Caco-2 (cell line): ENCODE measurements around the gene S100PBP. TPM values are rescaled to one million over a fixed set of nuclear protein-coding genes. Genes with fewer than 3 reads are reported as not detected.
A peak's percentile ranks its signal among the peaks of the same experiment; 100 is the strongest.

ENCODE experiments used
- BruUV-seq: library from RNA; stranded (reverse); fragments of 400-500 nt; replicated peaks from 2 replicates; lab custom pipeline; 2021; lab: Mats Ljungman, UMichigan
- CTCF ChIA-PET: fragments of 300-600 bp; sonication (Branson Sonifier 250); formaldehyde crosslinking; loops from one replicate; lab custom pipeline; 2022; ENCODE audit warnings: antibody characterized with exemption; lab: Charles Lee
- POLR2A ChIA-PET: fragments of 300-600 bp; sonication (Branson Sonifier 250); formaldehyde crosslinking; loops from one replicate; lab custom pipeline; 2022; ENCODE audit warnings: antibody characterized with exemption; lab: Charles Lee
- DNase-seq, 2 experiments: peaks; one replicate each; pipeline versions ENCODE4 v3.0.0 to v3.0.0-alpha.2; 2020 to 2022
- H3K27me3 ChIP-seq: replicated peaks from 2 replicates; pipeline ENCODE4 v1.6.0; 2011; ENCODE audit warnings: low read length; ENCODE audit not compliant: control insufficient read depth, insufficient read depth
- H3K36me3 ChIP-seq: 2 replicates; pipeline ENCODE4 v1.5.1; 2011; ENCODE audit warnings: low read length; ENCODE audit not compliant: control insufficient read depth, insufficient read depth
- H3K4me1 ChIP-seq: fragments of 250-450 bp; sonication (Bioruptor Pico); 2 replicates; pipeline ENCODE4 v1.5.1; 2020; ENCODE audit warnings: mild to moderate bottlenecking
- H3K4me3 ChIP-seq: 2 replicates; pipeline ENCODE4 v1.5.1; 2011; ENCODE audit warnings: low read depth, mild to moderate bottlenecking, control low read depth, low read length
- H3K9me3 ChIP-seq: fragments of 250-450 bp; sonication (Bioruptor Pico); 2 replicates; pipeline ENCODE4 v1.5.1; 2020; ENCODE audit warnings: mild to moderate bottlenecking, moderate library complexity
- H3K27ac Mint-ChIP-seq: one replicate; pipeline ENCODE4 v1.8.0; 2022; ENCODE audit warnings: mixed read lengths; ENCODE audit not compliant: unreplicated experiment
- H3K27me3 Mint-ChIP-seq: one replicate; pipeline ENCODE4 v1.8.0; 2022; ENCODE audit warnings: mixed read lengths; ENCODE audit not compliant: insufficient read depth, unreplicated experiment
- H3K36me3 Mint-ChIP-seq: one replicate; pipeline ENCODE4 v1.8.0; 2022; ENCODE audit warnings: mild to moderate bottlenecking, mixed read lengths; ENCODE audit not compliant: insufficient read depth, unreplicated experiment
- H3K4me1 Mint-ChIP-seq: one replicate; pipeline ENCODE4 v1.8.0; 2022; ENCODE audit warnings: low read depth, mixed read lengths; ENCODE audit not compliant: unreplicated experiment
- H3K4me3 Mint-ChIP-seq: one replicate; pipeline ENCODE4 v1.8.0; 2022; ENCODE audit warnings: mild to moderate bottlenecking, moderate library complexity, mixed read lengths; ENCODE audit not compliant: unreplicated experiment
- H3K9me3 Mint-ChIP-seq: one replicate; pipeline ENCODE4 v1.8.0; 2022; ENCODE audit warnings: mixed read lengths; ENCODE audit not compliant: unreplicated experiment
- CTCF ChIP-seq, 2 experiments: fragments of 200-600 bp in 1 of 2; IDR thresholded peaks; 1 replicate in 1 of 2; 2 replicates in 1 of 2; pipeline versions ENCODE4 v1.5.1 to v1.8.0; 2011 to 2022; ENCODE audit warnings: antibody characterized with exemption in 1 of 2, control low read depth in 1 of 2, inconsistent platforms in 1 of 2, low read depth in 1 of 2, low read length in 1 of 2, mild to moderate bottlenecking in 1 of 2, moderate library complexity in 1 of 2; ENCODE audit not compliant: insufficient read depth in 1 of 2, severe bottlenecking in 1 of 2, unreplicated experiment in 1 of 2
- intact Hi-C: fragments of 100-400 bp; cut with micrococcal nuclease; formaldehyde crosslinking; loops from one replicate; pipeline ENCODE4 v1.10.0; 2022; ENCODE audit not compliant: unreplicated experiment
- total RNA-seq: library from RNA; stranded (reverse); gene quantifications from 2 replicates; pipeline ENCODE4 v1.2.3, GENCODE V29; 2022

S100PBP gene
- total RNA-seq, 1 experiment from 2014 or later, result 23.8 TPM

DNA sequence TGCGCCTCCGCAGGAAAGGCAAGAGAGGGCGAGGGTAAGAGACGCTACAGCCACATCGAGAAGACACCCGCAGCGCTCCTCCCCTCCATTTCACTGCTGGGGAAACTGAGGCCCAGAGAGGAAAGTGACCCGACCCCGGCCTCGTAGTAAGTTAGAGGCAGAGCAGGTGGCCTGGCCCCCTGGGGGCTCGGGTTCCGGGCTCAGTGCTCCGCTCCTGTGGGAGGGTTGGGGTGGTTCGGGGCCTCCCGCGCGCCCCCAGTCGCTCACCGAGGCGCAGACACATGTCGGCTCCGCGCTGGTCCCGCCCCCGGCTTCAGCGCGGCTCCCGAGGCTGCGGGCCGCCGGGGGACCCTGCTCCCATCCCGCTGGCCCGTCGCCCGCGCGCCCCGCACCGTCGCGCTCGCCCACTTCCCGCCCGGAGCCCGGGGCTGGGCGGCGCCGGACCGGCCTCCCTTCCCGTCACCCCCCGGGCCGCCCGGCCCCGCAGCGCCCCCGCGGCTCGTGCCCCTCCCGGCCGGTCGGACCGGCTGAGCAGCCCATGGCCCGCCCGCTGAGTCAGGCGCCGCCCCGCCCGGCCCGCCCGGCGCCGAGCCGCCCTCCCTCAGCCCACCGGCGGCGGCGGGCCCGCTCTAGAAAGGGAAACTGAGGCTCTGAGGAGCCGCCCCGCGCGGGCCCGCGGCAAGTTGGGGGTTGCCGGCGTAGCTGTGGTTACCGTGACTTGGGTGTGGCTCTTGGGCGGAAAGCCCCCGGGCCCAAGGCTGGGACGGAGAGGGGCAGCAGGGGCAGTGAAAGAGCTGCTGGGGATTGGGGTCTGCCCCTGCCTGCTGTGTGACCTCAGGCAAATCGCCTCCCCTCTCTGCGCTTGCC lies 83.7 kb downstream of the S100PBP start, which contains the start of gene TMEM54:
TSS of gene TMEM54 (minus strand) at position 434 of the 867 bp plus-strand sequence. CDS start at position 283, 151 bp downstream.
- no peaks in the 10 kb centered on the region for H3K9me3 ChIP-seq
- H3K4me3 ChIP-seq, result peak within 1 kb of the TSS; percentile 46
- TF ChIP-seq CTCF (IDR thresholded peaks at IDR 0.05; ENCODE audit: insufficient read depth in 1 of 2, low read depth in 1 of 2, low read length in 1 of 2, severe bottlenecking in 1 of 2, unreplicated experiment in 1 of 2), result no peak
- DNase-seq, result peak; percentile 62 to 85
- H3K27me3 ChIP-seq, result no peaks in the 10 kb centered on the region
- H3K4me1 ChIP-seq, result no peaks in the 10 kb centered on the region
- Mint-ChIP-seq H3K4me1 (no peaks in the 10 kb centered on the region), H3K27me3 (no peaks in the 10 kb centered on the region), H3K4me3 (peak within 1 kb of the TSS; percentile 74), H3K27ac (peak within 1 kb of the TSS; percentile 57), H3K36me3 (no peaks in the 10 kb centered on the region), H3K9me3 (no peaks in the 10 kb centered on the region)
- ChIA-PET POLR2A (no interaction called here), CTCF (no interaction called here)
- intact Hi-C loops, result no loop called here
- BruUV-seq, result TSS peak; percentile 52
- H3K36me3 ChIP-seq, result no peaks in the 10 kb centered on the region

DNA sequence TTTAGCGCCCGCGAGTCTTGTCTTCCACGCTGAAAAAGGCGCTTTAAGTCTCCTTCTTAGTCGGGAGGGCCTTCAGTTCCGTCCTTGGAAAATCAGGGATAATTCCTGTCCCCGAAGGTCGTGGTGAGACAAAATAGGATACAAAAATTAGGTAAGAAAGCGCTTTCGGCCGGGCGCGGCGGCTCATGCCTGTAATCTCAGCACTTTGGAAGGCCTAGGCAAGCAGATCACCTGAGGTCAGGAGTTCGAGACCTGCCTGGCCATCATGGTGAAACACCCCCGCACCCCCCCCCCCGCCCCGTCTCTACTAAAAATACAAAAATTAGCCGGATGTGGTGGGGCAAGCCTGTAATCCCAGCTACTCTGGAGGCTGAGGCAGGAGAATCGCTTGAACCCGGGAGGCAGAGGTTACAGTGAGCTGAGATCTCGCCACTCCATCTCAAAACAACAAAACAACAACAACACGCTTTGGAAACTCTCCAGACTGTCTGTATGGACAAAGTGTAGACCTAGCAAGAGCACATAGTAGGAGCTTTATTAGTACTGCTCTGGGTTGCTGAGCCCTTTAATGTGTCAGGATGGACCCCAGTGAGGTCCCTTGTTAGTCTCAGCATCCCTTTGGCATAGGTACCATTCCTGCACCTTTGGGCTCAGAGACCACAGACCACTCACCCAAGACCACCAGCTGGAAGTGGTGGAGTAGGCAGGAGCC lies 84.5 kb downstream of the S100PBP start:
- H3K4me1 Mint-ChIP-seq, result no peaks in the 10 kb centered on the region
- peak overlapping the region; percentile 57 for H3K27ac Mint-ChIP-seq
- no peaks in the 10 kb centered on the region for H3K36me3 ChIP-seq
- no peaks in the 10 kb centered on the region for H3K27me3 Mint-ChIP-seq
- H3K9me3 ChIP-seq, result no peaks in the 10 kb centered on the region
- no peaks in the 10 kb centered on the region for H3K27me3 ChIP-seq
- H3K36me3 Mint-ChIP-seq, result no peaks in the 10 kb centered on the region
- no peak for DNase-seq
- intact Hi-C loops, result no loop called here
- no peaks in the 10 kb centered on the region for H3K4me1 ChIP-seq
- no peaks in the 10 kb centered on the region for H3K9me3 Mint-ChIP-seq
- H3K4me3 ChIP-seq, result peak overlapping the region; percentile 46
- H3K4me3 Mint-ChIP-seq, result peak overlapping the region; percentile 74
- TF ChIP-seq CTCF (IDR thresholded peaks at IDR 0.05; ENCODE audit: insufficient read depth in 1 of 2, low read depth in 1 of 2, low read length in 1 of 2, severe bottlenecking in 1 of 2, unreplicated experiment in 1 of 2), result no peak
- ChIA-PET CTCF (interaction anchor here (0.6 kb wide), 1 partner anchor 155 kb away, joined by 4 read pairs; no protein-coding TSS in a partner anchor), POLR2A (no interaction called here)
- TSS peak; percentile 41 for BruUV-seq

DNA sequence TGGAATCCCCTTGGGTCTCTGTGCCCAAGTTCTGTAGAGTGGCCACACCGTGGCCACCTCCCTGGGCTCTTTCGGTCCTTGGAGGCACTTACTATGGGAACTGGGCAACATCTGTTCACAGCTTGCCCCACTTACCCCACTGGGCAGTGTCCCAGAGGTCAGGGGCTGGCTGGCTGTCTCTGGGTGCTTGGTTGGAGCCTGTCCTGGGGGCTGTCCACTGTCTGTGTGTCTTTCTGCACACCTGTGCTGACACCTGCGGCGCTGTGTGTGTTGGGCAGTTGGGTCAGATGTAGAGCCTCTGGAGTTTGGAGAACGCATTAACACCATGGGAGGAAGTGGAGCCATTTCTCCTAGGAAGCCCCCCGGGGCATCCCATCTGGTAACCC lies 85.1 kb downstream of the S100PBP start:
- H3K27me3 ChIP-seq, result no peaks in the 10 kb centered on the region
- H3K4me1 ChIP-seq, result no peaks in the 10 kb centered on the region
- no peaks in the 10 kb centered on the region for H3K36me3 Mint-ChIP-seq
- H3K4me1 Mint-ChIP-seq, result no peaks in the 10 kb centered on the region
- H3K27me3 Mint-ChIP-seq, result no peaks in the 10 kb centered on the region
- H3K9me3 ChIP-seq, result no peaks in the 10 kb centered on the region
- no peaks in the 10 kb centered on the region for H3K36me3 ChIP-seq
- H3K4me3 ChIP-seq, result no peak overlapping the region
- no peaks in the 10 kb centered on the region for H3K9me3 Mint-ChIP-seq
- no TSS peak for BruUV-seq
- TF ChIP-seq CTCF (IDR thresholded peaks at IDR 0.05; ENCODE audit: insufficient read depth in 1 of 2, low read depth in 1 of 2, low read length in 1 of 2, severe bottlenecking in 1 of 2, unreplicated experiment in 1 of 2), result no peak
- CTCF ChIA-PET, result interaction anchor here (0.6 kb wide), 2 partner anchors 32 to 154 kb away, joined by 4 read pairs; no protein-coding TSS in a partner anchor
- intact Hi-C loops, result no loop called here
- DNase-seq, result no peak
- POLR2A ChIA-PET, result no interaction called here
- peak overlapping the region; percentile 74 for H3K4me3 Mint-ChIP-seq
- no peak overlapping the region for H3K27ac Mint-ChIP-seq
